ENCODE data around the gene MYO9B. TPM values are rescaled to one million over a fixed set of nuclear protein-coding genes. Genes with fewer than 3 reads are reported as not detected.

The MYO9B gene
- total RNA-seq, 1 experiment from 2014 or later: 79.4 TPM

DNA sequence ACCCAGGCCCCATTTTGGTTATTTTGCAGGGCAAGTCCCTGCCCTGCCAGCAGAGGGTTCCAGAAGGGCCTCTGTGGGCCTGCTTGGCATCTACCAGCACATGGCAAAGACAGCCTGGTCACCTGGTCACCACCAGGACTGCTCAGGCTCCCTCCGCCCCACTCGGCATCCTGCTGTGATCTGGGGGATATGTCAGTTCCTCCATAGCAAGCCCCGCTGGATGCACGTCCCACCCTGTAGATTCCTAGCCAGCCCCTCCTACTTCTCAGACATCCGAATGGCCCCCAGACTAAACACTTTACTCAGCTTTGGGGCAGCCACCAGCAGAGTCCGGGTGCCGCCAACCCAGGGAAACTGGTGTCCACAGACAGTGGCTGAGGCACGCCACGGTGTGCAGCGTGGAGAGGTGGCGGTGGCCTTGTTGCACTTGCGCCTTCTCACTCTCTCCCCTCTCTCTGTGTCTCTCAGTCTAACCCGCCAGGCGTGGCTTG, 107.7 kb downstream of the MYO9B start:
- no peak overlapping the region for H3K27ac ChIP-seq (ENCODE audit: low read length)
- no peaks in the 10 kb centered on the region for H3K27me3 ChIP-seq (ENCODE audit: control insufficient read depth, insufficient read depth, low read length)
- intact Hi-C loops (cut with micrococcal nuclease; ENCODE audit: unreplicated experiment): no loop called here
- no peaks in the 10 kb centered on the region for H3K9me3 ChIP-seq (ENCODE audit: control insufficient read depth, insufficient read depth, low read depth, low read length)
- DNase-seq (ENCODE audit: low read depth, low spot score) (no peak), ATAC-seq (no peak)
- no peaks in the 10 kb centered on the region for H3K36me3 ChIP-seq (ENCODE audit: control insufficient read depth, insufficient read depth, low read length)
- no peak overlapping the region for H3K4me3 ChIP-seq (ENCODE audit: low read depth in 2 of 2, low read length in 2 of 2)
- POLR2A ChIA-PET: no interaction called here
- TF ChIP-seq REST (IDR thresholded peaks at IDR 0.05; ENCODE audit: insufficient read depth in 1 of 2, low read depth in 2 of 2, low read length in 1 of 2): no peak
- TF ChIP-seq CTCF (IDR thresholded peaks at IDR 0.05): no peak
- no peak for TF ChIP-seq POLR2AphosphoS5 (IDR thresholded peaks at IDR 0.05; ENCODE audit: low read depth, low read length)
- no peak for TF ChIP-seq TCF7L2 (IDR thresholded peaks at IDR 0.05; ENCODE audit: low read depth, low read length)
- no peak for TF ChIP-seq SIN3A (IDR thresholded peaks at IDR 0.05; ENCODE audit: borderline replicate concordance, insufficient read depth, low read depth, low read length)
- CTCF ChIA-PET: no interaction called here
- in situ Hi-C loops (cut with HindIII; ENCODE audit: low pct_unique_long_range_greater_than_20kb, low sequenced_read_pairs): no loop called here
- no peaks in the 10 kb centered on the region for H3K4me1 ChIP-seq (ENCODE audit: control insufficient read depth, insufficient read depth, low read length)
- no TSS peak for BruUV-seq (replicated peaks)

GRCh38 chr19:17183858-17184321, 108.3 kb downstream of the MYO9B start:
- Histone ChIP-seq H3K36me3 (ENCODE audit: control insufficient read depth, insufficient read depth, low read length) (no peaks in the 10 kb centered on the region), H3K4me1 (ENCODE audit: control insufficient read depth, insufficient read depth, low read length) (no peaks in the 10 kb centered on the region), H3K27me3 (ENCODE audit: control insufficient read depth, insufficient read depth, low read length) (no peaks in the 10 kb centered on the region), H3K9me3 (ENCODE audit: control insufficient read depth, insufficient read depth, low read depth, low read length) (no peaks in the 10 kb centered on the region), H3K4me3 (ENCODE audit: low read depth in 2 of 2, low read length in 2 of 2) (no peak overlapping the region), H3K27ac (ENCODE audit: low read length) (no peak overlapping the region)
- in situ Hi-C loops (cut with HindIII; ENCODE audit: low pct_unique_long_range_greater_than_20kb, low sequenced_read_pairs): no loop called here
- POLR2A ChIA-PET: no interaction called here
- intact Hi-C loops (cut with micrococcal nuclease; ENCODE audit: unreplicated experiment): no loop called here
- no peak for TF ChIP-seq SIN3A (IDR thresholded peaks at IDR 0.05; ENCODE audit: borderline replicate concordance, insufficient read depth, low read depth, low read length)
- no peak for TF ChIP-seq CTCF (IDR thresholded peaks at IDR 0.05)
- CTCF ChIA-PET: no interaction called here
- BruUV-seq (replicated peaks): TSS peak; percentile 79
- ATAC-seq (no peak), DNase-seq (ENCODE audit: low read depth, low spot score) (no peak)

All from Panc1 (cell line).